Measurements from ENCODE around the gene SPRYD3.

SPRYD3 gene

DNA sequence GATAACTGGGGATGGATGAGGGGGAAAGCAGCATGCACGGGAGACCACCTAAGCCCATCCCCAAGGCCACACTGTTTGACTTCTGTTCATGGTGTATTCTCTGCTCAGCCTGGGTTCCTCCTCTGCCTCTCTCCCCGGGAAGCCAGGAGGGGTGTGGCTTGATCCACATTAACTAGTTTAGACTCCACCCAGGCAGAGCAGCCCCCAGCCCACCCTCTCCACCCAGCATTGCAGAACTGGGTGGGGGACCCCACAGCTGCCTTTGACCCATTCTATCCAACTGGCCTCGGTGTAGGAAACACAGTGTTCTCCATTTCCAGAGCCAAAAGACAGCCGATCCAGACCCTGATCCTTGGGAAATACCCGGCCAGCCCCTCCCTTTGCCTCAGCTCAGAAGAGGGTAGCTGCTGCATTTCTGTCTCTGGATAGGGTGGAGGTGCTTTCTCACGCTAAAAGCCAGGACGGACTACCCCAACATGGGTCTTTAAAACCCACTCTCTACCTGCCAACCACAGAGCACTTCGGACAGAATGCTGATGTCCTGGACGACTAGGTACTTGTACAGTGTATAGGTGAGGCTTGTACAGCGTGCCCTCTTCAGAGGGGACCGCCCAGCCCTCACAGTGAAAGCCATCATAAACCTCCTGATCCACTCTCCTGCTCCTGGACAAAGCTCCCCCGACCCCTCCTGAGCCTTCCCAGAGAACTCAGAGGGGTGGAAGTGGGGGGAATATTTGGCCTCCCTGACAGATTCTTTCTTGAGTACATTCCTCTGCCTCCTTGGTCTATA, 9.4 kb downstream of the SPRYD3 start:
- H3K36me3 ChIP-seq (ENCODE audit: control insufficient read depth in 2 of 2, insufficient read depth in 1 of 2, low read length in 2 of 2) = peaks cover 0 to 50% of the 10 kb centered on the region in 2 experiments; a peak in 2 of 3 replicates
- TF ChIP-seq KLF1 (tag by site-specific recombination; IDR thresholded peaks at IDR 0.05) (peak; percentile 92), ZNF157 (tag by site-specific recombination; IDR thresholded peaks at IDR 0.05) (no peak), ZNF10 (tag by site-specific recombination; IDR thresholded peaks at IDR 0.05) (no peak), ZNF555 (tag by site-specific recombination; conservative IDR thresholded peaks at IDR 0.05) (no peak)
- ChIA-PET CTCF (interaction anchor here (0.7 to 11.5 kb wide), 3 partner anchors 11 to 348 kb away, joined by 3 to 264 read pairs (median 3); partner anchors contain the start of genes IGFBP6 and SOAT2), POLR2A (interaction anchor here (1.5 to 1.8 kb wide), 2 partner anchors 9 to 29 kb away, joined by 4 to 5 read pairs; partner anchors contain the start of gene SPRYD3)
- H3K27ac ChIP-seq (ENCODE audit: extremely low read depth, low read depth, low read length) = no peak overlapping the region
- H3K4me1 ChIP-seq (ENCODE audit: control insufficient read depth, insufficient read depth, low read length) = 0 out of 2 replicates have a peak, but pooled peaks cover 2% of the 10 kb centered on the region
- no peaks in the 10 kb centered on the region for H3K9me3 ChIP-seq (ENCODE audit: control insufficient read depth, insufficient read depth, low read depth, low read length)
- no peak overlapping the region for H3K4me3 ChIP-seq (ENCODE audit: low read depth, low read length)

GRCh38 chr12:53068811-53069585, 10.2 kb downstream of the SPRYD3 start:
- ChIA-PET CTCF (interaction anchor here (0.6 to 11.5 kb wide), 6 partner anchors 12 to 382 kb away, joined by 3 to 264 read pairs (median 4); partner anchors contain the start of genes IGFBP6 and SOAT2), POLR2A (interaction anchor here (1.5 to 1.8 kb wide), 2 partner anchors 10 to 30 kb away, joined by 4 to 5 read pairs; partner anchors contain the start of gene SPRYD3)
- Histone ChIP-seq H3K9me3 (ENCODE audit: control insufficient read depth, insufficient read depth, low read depth, low read length) (no peaks in the 10 kb centered on the region), H3K4me1 (ENCODE audit: control insufficient read depth, insufficient read depth, low read length) (0 out of 2 replicates have a peak, but pooled peaks cover 2% of the 10 kb centered on the region), H3K4me3 (ENCODE audit: low read depth, low read length) (no peak overlapping the region), H3K36me3 (ENCODE audit: control insufficient read depth in 2 of 2, insufficient read depth in 1 of 2, low read length in 2 of 2) (peaks cover 0 to 50% of the 10 kb centered on the region in 2 experiments; a peak in 2 of 3 replicates), H3K27ac (ENCODE audit: extremely low read depth, low read depth, low read length) (no peak overlapping the region)
- TF ChIP-seq ZNF677 (tag by site-specific recombination; IDR thresholded peaks at IDR 0.05) (peak; percentile 93), INSM2 (tag by site-specific recombination; IDR thresholded peaks at IDR 0.05) (no peak), WT1 (tag by site-specific recombination; IDR thresholded peaks at IDR 0.05) (0 out of 2 replicates have a peak, but pooled peaks have one; percentile 41)

- Histone ChIP-seq H3K27ac (ENCODE audit: extremely low read depth, low read depth, low read length) (no peak overlapping the region), H3K9me3 (ENCODE audit: control insufficient read depth, insufficient read depth, low read depth, low read length) (no peaks in the 10 kb centered on the region), H3K4me1 (ENCODE audit: control insufficient read depth, insufficient read depth, low read length) (0 out of 2 replicates have a peak, but pooled peaks cover 2% of the 10 kb centered on the region), H3K36me3 (ENCODE audit: control insufficient read depth in 2 of 2, insufficient read depth in 1 of 2, low read length in 2 of 2) (peaks cover 0 to 52% of the 10 kb centered on the region in 2 experiments; a peak in 2 of 3 replicates), H3K4me3 (ENCODE audit: low read depth, low read length) (no peak overlapping the region)
- POLR2A ChIA-PET = interaction anchor here (1.0 to 1.5 kb wide), 2 partner anchors 11 to 31 kb away, joined by 4 read pairs; partner anchors contain the start of gene SPRYD3
- TF ChIP-seq ZNF473 (tag by site-specific recombination; IDR thresholded peaks at IDR 0.05) (no peak), ZIC2 (tag by site-specific recombination; IDR thresholded peaks at IDR 0.05) (peak; percentile 55)
- CTCF ChIA-PET = interaction anchor here (0.6 to 11.5 kb wide), 7 partner anchors 10 to 383 kb away, joined by 3 to 264 read pairs (median 5); partner anchors contain the start of genes IGFBP6, SOAT2 and SPRYD3
These were observed 11.0 kb downstream of the SPRYD3 start for GRCh38 chr12:53067993-53068770.
